ENCODE measurements around the gene CNTNAP2. TPM values are rescaled to one million over a fixed set of nuclear protein-coding genes. Genes with fewer than 3 reads are reported as not detected.

Gene CNTNAP2
- polyA plus RNA-seq, 4 donors: 0.54 to 10.1 (median 2.6) TPM

- Histone ChIP-seq H3K4me1 (ENCODE audit: control insufficient read depth in 3 of 3, insufficient read depth in 2 of 3, low read depth in 1 of 3, low read length in 2 of 3) (no peaks in the 10 kb centered on the region), H3K27ac (ENCODE audit: low read depth in 1 of 3, low read length in 2 of 3) (no peak overlapping the region), H3K27me3 (ENCODE audit: control insufficient read depth in 3 of 3, insufficient read depth in 3 of 3, low read length in 3 of 3) (no peaks in the 10 kb centered on the region), H3K4me3 (ENCODE audit: low read depth in 1 of 3, low read length in 3 of 3) (no peak overlapping the region), H3K36me3 (ENCODE audit: control insufficient read depth in 3 of 3, insufficient read depth in 2 of 3, low read depth in 1 of 3, low read length in 3 of 3) (no peaks in the 10 kb centered on the region), H3K9me3 (ENCODE audit: control insufficient read depth in 2 of 2, insufficient read depth in 1 of 2, low read depth in 1 of 2, low read length in 1 of 2) (no peaks in the 10 kb centered on the region)
- 88 to 89% (median 88%) methylated on average over 4 of the region's 4 CpGs for WGBS, 3 donors
- DNase-seq (no peak), FAIRE-seq (no peak)
Observed at GRCh38 chr7:148230883-148231282, 2114.3 kb downstream of the CNTNAP2 start.

GRCh38 chr7:148232784-148233183 lies 2116.2 kb downstream of the CNTNAP2 start:
- no peaks in the 10 kb centered on the region for H3K9me3 ChIP-seq (ENCODE audit: control insufficient read depth in 2 of 2, insufficient read depth in 1 of 2, low read depth in 1 of 2, low read length in 1 of 2)
- H3K4me3 ChIP-seq (ENCODE audit: low read depth in 1 of 3, low read length in 3 of 3): no peak overlapping the region
- H3K36me3 ChIP-seq (ENCODE audit: control insufficient read depth in 3 of 3, insufficient read depth in 2 of 3, low read depth in 1 of 3, low read length in 3 of 3): no peaks in the 10 kb centered on the region
- H3K4me1 ChIP-seq (ENCODE audit: control insufficient read depth in 3 of 3, insufficient read depth in 2 of 3, low read depth in 1 of 3, low read length in 2 of 3): no peaks in the 10 kb centered on the region
- no peak overlapping the region for H3K27ac ChIP-seq (ENCODE audit: low read depth in 1 of 3, low read length in 2 of 3)
- 39 to 73% (median 49%) methylated on average over 3 of the region's 3 CpGs for WGBS, 3 donors
- no peak for FAIRE-seq
- DNase-seq: no peak
- H3K27me3 ChIP-seq (ENCODE audit: control insufficient read depth in 3 of 3, insufficient read depth in 3 of 3, low read length in 3 of 3): no peaks in the 10 kb centered on the region

GRCh38 chr7:148234715-148235114 lies 2118.1 kb downstream of the CNTNAP2 start:
- WGBS, 3 donors: 70 to 97% (median 80%) methylated on average over 1 of the region's 1 CpG
- FAIRE-seq (no peak), DNase-seq (no peak)
- H3K27me3 ChIP-seq (ENCODE audit: control insufficient read depth in 3 of 3, insufficient read depth in 3 of 3, low read length in 3 of 3): no peaks in the 10 kb centered on the region
- H3K4me1 ChIP-seq (ENCODE audit: control insufficient read depth in 3 of 3, insufficient read depth in 2 of 3, low read depth in 1 of 3, low read length in 2 of 3): no peaks in the 10 kb centered on the region
- no peaks in the 10 kb centered on the region for H3K9me3 ChIP-seq (ENCODE audit: control insufficient read depth in 2 of 2, insufficient read depth in 1 of 2, low read depth in 1 of 2, low read length in 1 of 2)
- H3K27ac ChIP-seq (ENCODE audit: low read depth in 1 of 3, low read length in 2 of 3): no peak overlapping the region
- no peaks in the 10 kb centered on the region for H3K36me3 ChIP-seq (ENCODE audit: control insufficient read depth in 3 of 3, insufficient read depth in 2 of 3, low read depth in 1 of 3, low read length in 3 of 3)
- H3K4me3 ChIP-seq (ENCODE audit: low read depth in 1 of 3, low read length in 3 of 3): no peak overlapping the region

GRCh38 chr7:148238761-148239325 lies 2122.2 kb downstream of the CNTNAP2 start:
- H3K4me1 ChIP-seq (ENCODE audit: control insufficient read depth in 3 of 3, insufficient read depth in 2 of 3, low read depth in 1 of 3, low read length in 2 of 3): no peaks in the 10 kb centered on the region
- no peak for FAIRE-seq
- H3K4me3 ChIP-seq (ENCODE audit: low read depth in 1 of 3, low read length in 3 of 3): no peak overlapping the region
- peaks cover 0 to 2% (median 2%) of the 10 kb centered on the region in 3 donors for H3K27me3 ChIP-seq (ENCODE audit: control insufficient read depth in 3 of 3, insufficient read depth in 3 of 3, low read length in 3 of 3)
- no peak overlapping the region for H3K27ac ChIP-seq (ENCODE audit: low read depth in 1 of 3, low read length in 2 of 3)
- no peaks in the 10 kb centered on the region for H3K36me3 ChIP-seq (ENCODE audit: control insufficient read depth in 3 of 3, insufficient read depth in 2 of 3, low read depth in 1 of 3, low read length in 3 of 3)
- H3K9me3 ChIP-seq (ENCODE audit: control insufficient read depth in 2 of 2, insufficient read depth in 1 of 2, low read depth in 1 of 2, low read length in 1 of 2): no peaks in the 10 kb centered on the region
- 21 to 70% (median 39%) methylated on average over 1 of the region's 1 CpG for WGBS, 3 donors
- peak in 1 of 2 donors; percentile 47 for DNase-seq

- no peak for FAIRE-seq
- no peaks in the 10 kb centered on the region for H3K36me3 ChIP-seq (ENCODE audit: control insufficient read depth in 3 of 3, insufficient read depth in 2 of 3, low read depth in 1 of 3, low read length in 3 of 3)
- no peaks in the 10 kb centered on the region for H3K4me1 ChIP-seq (ENCODE audit: control insufficient read depth in 3 of 3, insufficient read depth in 2 of 3, low read depth in 1 of 3, low read length in 2 of 3)
- WGBS, 3 donors: 64 to 75% (median 69%) methylated on average over 3 of the region's 3 CpGs
- peaks cover 0 to 4% (median 2%) of the 10 kb centered on the region in 3 donors for H3K27me3 ChIP-seq (ENCODE audit: control insufficient read depth in 3 of 3, insufficient read depth in 3 of 3, low read length in 3 of 3)
- no peak overlapping the region for H3K4me3 ChIP-seq (ENCODE audit: low read depth in 1 of 3, low read length in 3 of 3)
- no peak for DNase-seq
- H3K9me3 ChIP-seq (ENCODE audit: control insufficient read depth in 2 of 2, insufficient read depth in 1 of 2, low read depth in 1 of 2, low read length in 1 of 2): no peaks in the 10 kb centered on the region
- no peak overlapping the region for H3K27ac ChIP-seq (ENCODE audit: low read depth in 1 of 3, low read length in 2 of 3)
Observed at GRCh38 chr7:148241700-148242293, 2125.2 kb downstream of the CNTNAP2 start.

- Histone ChIP-seq H3K27me3 (ENCODE audit: control insufficient read depth in 3 of 3, insufficient read depth in 3 of 3, low read length in 3 of 3) (peaks cover 0 to 4% (median 2%) of the 10 kb centered on the region in 3 donors), H3K36me3 (ENCODE audit: control insufficient read depth in 3 of 3, insufficient read depth in 2 of 3, low read depth in 1 of 3, low read length in 3 of 3) (no peaks in the 10 kb centered on the region), H3K4me3 (ENCODE audit: low read depth in 1 of 3, low read length in 3 of 3) (no peak overlapping the region), H3K9me3 (ENCODE audit: control insufficient read depth in 2 of 2, insufficient read depth in 1 of 2, low read depth in 1 of 2, low read length in 1 of 2) (no peaks in the 10 kb centered on the region), H3K4me1 (ENCODE audit: control insufficient read depth in 3 of 3, insufficient read depth in 2 of 3, low read depth in 1 of 3, low read length in 2 of 3) (no peaks in the 10 kb centered on the region), H3K27ac (ENCODE audit: low read depth in 1 of 3, low read length in 2 of 3) (no peak overlapping the region)
- peak; percentile 67 to 77 for DNase-seq
- FAIRE-seq: no peak
- WGBS, 3 donors: 7 to 14% (median 11%) methylated on average over 17 of the region's 17 CpGs
Observed at GRCh38 chr7:148242294-148242821, 2125.8 kb downstream of the CNTNAP2 start.

- DNase-seq (no peak), FAIRE-seq (no peak)
- Histone ChIP-seq H3K9me3 (ENCODE audit: control insufficient read depth in 2 of 2, insufficient read depth in 1 of 2, low read depth in 1 of 2, low read length in 1 of 2) (peaks cover 0 to 2% of the 10 kb centered on the region in 2 donors), H3K27me3 (ENCODE audit: control insufficient read depth in 3 of 3, insufficient read depth in 3 of 3, low read length in 3 of 3) (peaks cover 0 to 4% (median 2%) of the 10 kb centered on the region in 3 donors), H3K4me1 (ENCODE audit: control insufficient read depth in 3 of 3, insufficient read depth in 2 of 3, low read depth in 1 of 3, low read length in 2 of 3) (no peaks in the 10 kb centered on the region), H3K36me3 (ENCODE audit: control insufficient read depth in 3 of 3, insufficient read depth in 2 of 3, low read depth in 1 of 3, low read length in 3 of 3) (no peaks in the 10 kb centered on the region), H3K4me3 (ENCODE audit: low read depth in 1 of 3, low read length in 3 of 3) (no peak overlapping the region), H3K27ac (ENCODE audit: low read depth in 1 of 3, low read length in 2 of 3) (no peak overlapping the region)
- WGBS, 3 donors: 52 to 68% (median 59%) methylated on average over 7 of the region's 7 CpGs
Observed at GRCh38 chr7:148245381-148245780, 2128.8 kb downstream of the CNTNAP2 start.

GRCh38 chr7:148253629-148254028 lies 2137.0 kb downstream of the CNTNAP2 start:
- H3K4me1 ChIP-seq (ENCODE audit: control insufficient read depth in 3 of 3, insufficient read depth in 2 of 3, low read depth in 1 of 3, low read length in 2 of 3): no peaks in the 10 kb centered on the region
- H3K4me3 ChIP-seq (ENCODE audit: low read depth in 1 of 3, low read length in 3 of 3): no peak overlapping the region
- H3K27ac ChIP-seq (ENCODE audit: low read depth in 1 of 3, low read length in 2 of 3): no peak overlapping the region
- no peak for FAIRE-seq
- no peaks in the 10 kb centered on the region for H3K36me3 ChIP-seq (ENCODE audit: control insufficient read depth in 3 of 3, insufficient read depth in 2 of 3, low read depth in 1 of 3, low read length in 3 of 3)
- no peak for DNase-seq
- WGBS, 3 donors: 81 to 90% (median 86%) methylated on average over 7 of the region's 7 CpGs
- peaks cover 0 to 23% of the 10 kb centered on the region in 2 donors for H3K9me3 ChIP-seq (ENCODE audit: control insufficient read depth in 2 of 2, insufficient read depth in 1 of 2, low read depth in 1 of 2, low read length in 1 of 2)
- H3K27me3 ChIP-seq (ENCODE audit: control insufficient read depth in 3 of 3, insufficient read depth in 3 of 3, low read length in 3 of 3): no peaks in the 10 kb centered on the region

Measured in small intestine (tissue), 7 donors.